ENCODE data around the gene KCNN1.

DNA sequence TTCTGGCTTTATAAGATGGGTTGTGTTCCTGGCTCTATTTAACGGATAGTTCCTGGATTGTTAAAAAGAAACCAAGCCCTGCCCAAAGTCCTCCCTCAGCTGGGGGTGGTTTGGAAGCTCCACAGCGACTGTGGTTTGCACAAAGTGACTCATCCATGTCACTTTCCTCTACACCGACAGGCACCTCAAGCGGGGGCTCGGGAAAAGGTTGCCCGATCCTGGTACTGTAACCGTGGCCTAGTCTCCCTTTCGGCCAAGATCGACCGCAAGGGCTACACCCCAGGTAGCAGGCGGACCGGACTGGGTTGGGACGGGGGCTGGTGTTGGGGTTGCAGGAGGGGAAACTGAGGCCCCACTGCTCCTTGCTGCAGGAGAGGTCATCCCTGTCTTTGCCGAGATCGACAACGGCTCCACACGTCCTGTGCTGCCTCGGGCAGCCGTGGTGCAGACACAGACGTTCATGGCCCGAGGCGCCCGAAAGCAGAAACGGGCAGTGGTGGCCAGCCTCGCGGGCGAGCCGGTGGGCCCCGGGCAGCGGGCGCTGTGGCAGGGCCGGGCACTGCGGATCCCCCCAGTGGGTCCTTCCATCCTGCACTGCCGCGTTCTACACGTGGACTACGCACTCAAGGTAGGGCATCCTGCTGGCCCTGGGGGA is 42.6 kb downstream of the KCNN1 start:
- TF ChIP-seq CTCF (IDR thresholded peaks at IDR 0.05), result no peak
- no peak for TF ChIP-seq POLR2A (IDR thresholded peaks at IDR 0.05)

All from breast epithelium (tissue), 3 donors.